HL-60 (cell line): ENCODE measurements around the gene ATP6V1F.

Experiments
- CTCF ChIP-seq: IDR thresholded peaks from one replicate; pipeline ENCODE4 v1.5.1; 2011; ENCODE audit warnings: low read length, control low read depth, inconsistent platforms; ENCODE audit not compliant: insufficient read depth
- GABPA ChIP-seq: IDR thresholded peaks from 2 replicates; pipeline ENCODE4 v1.6.1; 2012; ENCODE audit warnings: low read depth
- POLR2AphosphoS5 ChIP-seq: IDR thresholded peaks from 2 replicates; pipeline ENCODE4 v1.6.1; 2012; ENCODE audit warnings: low read depth
- REST ChIP-seq: IDR thresholded peaks from 2 replicates; pipeline ENCODE4 v1.6.1; 2012; ENCODE audit warnings: low read depth; ENCODE audit not compliant: insufficient replicate concordance

GRCh38 chr7:128846781-128847444, 15.7 kb upstream of the ATP6V1F start:
- TF ChIP-seq CTCF (no peak), POLR2AphosphoS5 (no peak), REST (no peak), GABPA (no peak)
